GM20000 (cell line): ENCODE measurements around the gene JARID2.

Experiments
- DNase-seq: peaks from one replicate; pipeline ENCODE4 v3.0.0; 2012; ENCODE audit warnings: low spot score
- TF ChIP-seq, protein P1 (sequence below): IDR thresholded peaks from 2 replicates; pipeline ENCODE4 v1.5.1; 2012; ENCODE audit warnings: mild to moderate bottlenecking, control low read depth; ENCODE audit errors: extremely low read depth, missing control alignments

Gene JARID2

DNA sequence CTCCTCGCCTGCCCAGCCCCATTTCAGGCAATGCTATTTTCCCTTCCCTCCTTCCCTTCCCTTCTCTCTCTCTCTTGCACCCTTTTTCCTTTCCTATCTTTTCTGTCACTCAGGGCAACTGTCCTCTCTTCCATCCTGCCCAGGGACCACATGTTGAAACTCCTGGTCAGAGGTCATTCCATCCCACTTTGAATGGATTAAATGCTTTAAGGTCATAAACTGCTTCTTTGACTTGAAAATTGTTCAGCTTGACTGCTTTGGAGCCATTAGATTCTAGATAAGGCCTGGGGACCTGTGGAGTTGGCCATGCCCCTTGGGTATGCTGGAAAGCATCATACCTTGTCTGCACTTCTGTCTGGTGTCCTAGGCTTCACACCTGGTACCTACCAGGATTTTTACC is 310.8 kb downstream of the JARID2 start:
- DNase-seq = no peak
- TF ChIP-seq, protein P1, sequence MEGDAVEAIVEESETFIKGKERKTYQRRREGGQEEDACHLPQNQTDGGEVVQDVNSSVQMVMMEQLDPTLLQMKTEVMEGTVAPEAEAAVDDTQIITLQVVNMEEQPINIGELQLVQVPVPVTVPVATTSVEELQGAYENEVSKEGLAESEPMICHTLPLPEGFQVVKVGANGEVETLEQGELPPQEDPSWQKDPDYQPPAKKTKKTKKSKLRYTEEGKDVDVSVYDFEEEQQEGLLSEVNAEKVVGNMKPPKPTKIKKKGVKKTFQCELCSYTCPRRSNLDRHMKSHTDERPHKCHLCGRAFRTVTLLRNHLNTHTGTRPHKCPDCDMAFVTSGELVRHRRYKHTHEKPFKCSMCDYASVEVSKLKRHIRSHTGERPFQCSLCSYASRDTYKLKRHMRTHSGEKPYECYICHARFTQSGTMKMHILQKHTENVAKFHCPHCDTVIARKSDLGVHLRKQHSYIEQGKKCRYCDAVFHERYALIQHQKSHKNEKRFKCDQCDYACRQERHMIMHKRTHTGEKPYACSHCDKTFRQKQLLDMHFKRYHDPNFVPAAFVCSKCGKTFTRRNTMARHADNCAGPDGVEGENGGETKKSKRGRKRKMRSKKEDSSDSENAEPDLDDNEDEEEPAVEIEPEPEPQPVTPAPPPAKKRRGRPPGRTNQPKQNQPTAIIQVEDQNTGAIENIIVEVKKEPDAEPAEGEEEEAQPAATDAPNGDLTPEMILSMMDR = no peak

DNA sequence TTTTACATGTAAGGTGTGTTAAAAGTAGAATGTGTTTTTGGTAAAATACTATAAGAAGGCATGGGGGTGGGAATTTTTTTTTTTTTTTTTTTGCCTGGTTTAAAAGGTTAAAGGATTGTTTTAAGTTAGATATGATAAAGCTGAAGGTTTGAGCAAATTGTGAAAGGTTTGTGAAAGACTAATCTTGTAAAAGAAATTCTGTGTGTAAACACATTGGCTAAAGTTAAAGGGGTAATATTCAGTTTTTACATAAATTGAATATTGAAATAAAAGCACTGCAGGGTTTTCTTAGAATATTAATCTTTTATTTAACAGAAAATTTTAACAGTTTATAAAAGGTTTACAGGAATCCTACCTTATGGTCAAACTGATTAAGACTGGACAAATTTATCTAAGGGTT is 311.3 kb downstream of the JARID2 start:
- TF ChIP-seq, protein P1 = no peak
- DNase-seq = no peak

DNA sequence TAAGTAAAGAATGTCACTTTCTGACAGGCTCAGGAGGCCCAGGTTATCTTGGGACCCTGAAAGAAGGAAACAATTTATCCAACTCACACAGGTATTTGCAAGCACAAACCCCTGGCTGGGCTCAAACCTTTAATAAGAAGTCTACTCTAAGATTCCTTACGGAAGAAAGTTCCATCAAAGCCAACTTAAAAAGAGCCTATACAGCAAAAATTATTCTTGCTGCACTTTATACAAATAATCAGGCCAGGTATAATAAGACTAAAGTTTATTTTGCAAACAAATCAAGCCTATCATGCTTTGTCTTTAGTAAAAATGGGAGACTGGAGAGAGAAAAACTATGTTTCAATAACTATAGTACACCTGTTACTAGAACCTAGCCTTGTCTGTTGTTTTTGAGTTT is 314.8 kb downstream of the JARID2 start:
- TF ChIP-seq, protein P1 = no peak
- DNase-seq = no peak

DNA sequence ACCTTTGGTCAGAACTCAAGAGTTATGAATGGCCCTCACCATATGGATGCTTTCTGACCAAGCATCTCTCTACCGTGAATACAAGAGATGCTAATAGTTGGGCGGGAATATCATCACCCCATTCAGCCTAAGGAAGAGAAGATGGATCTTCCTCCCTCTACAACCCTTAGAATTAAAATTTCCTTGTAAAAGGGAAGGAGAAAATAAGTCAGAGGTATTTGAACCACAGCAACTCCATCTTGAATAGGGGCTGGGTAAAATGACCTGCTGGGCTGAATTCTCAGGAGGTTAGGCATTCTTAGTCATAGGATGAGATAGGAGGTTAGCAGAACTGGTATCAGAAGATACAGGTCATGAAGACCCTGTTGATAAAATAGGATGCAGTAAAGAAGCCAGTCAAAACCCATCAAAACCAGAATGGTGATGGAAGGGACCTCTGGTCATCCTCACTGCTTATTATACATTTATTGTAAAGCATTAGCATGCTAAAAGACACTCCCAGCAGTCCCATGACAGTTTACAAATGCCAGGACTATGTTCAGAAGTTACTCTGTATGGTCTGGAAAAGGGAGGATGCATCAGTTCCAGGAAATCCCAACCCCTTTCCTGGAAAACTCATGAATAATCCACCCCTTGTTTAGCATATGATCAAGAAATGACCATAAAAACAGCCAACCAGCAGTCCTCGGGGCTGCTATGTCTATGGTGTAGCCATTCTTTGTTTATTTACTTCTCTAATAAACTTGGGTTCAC is 315.8 kb downstream of the JARID2 start:
- TF ChIP-seq, protein P1 = no peak
- no peak for DNase-seq

DNA sequence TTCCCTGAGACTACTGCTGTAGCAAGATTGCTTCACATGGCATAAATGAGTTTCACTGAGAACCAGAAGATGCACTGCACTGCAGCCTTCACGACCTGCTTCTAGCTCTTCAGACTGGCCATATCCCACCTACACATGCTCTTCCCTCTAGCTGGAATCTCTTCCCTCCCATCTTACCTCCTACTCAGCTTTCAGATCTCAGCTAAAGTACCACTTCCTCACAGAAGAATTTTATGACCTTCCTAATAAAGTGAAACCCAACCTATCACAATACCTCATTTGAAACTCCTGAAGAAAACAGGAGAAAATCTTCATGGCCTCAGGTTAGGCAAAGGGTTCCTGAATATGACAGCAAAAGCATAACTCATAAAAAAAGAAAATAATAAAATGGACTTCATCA is 317.1 kb downstream of the JARID2 start:
- no peak for DNase-seq
- TF ChIP-seq, protein P1 = no peak

DNA sequence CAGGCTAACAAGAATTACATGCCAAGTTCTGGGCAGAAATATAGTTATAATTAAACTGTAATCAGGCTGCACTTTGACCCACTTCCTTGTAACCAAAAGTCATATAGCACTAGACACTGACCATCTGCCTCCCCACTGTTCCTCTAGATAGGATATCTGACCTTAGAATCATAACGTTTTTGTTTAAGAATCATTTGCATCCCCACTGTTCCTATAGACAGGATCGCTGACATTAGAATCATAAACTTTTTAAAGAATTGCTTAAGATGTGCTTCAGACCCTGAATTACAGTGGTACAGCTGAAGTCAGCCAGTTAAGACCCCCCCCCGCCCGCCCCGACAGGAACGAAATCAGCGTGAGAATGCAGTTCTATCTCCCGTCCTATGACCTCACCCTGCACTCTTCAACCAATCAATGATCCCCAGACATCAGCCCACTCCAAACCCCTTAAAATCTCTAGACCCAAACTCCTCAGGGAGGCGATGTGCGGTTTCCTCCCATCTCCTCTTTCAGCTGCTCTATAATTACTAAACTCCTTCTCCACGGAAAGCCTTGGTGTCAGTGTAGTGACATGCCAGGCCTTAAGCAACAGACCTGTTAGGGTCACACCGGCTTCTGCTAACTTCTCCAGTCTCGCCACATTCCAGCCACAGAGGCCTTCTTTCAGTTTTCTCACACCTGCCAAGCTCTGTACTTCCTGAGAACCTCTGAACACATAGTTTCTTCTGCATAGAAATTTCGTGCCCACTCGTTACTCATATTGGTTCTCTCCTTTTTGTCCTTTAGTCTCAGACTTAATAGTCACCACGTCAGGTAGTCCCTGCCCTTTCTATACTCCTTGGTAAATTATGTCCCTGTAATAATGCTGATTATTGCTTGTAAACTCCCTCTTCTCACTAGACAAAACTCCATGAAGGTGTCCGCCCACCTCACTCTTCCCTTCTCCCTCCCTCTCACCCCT is 323.4 kb downstream of the JARID2 start:
- DNase-seq = no peak
- TF ChIP-seq, protein P1 = no peak

DNA sequence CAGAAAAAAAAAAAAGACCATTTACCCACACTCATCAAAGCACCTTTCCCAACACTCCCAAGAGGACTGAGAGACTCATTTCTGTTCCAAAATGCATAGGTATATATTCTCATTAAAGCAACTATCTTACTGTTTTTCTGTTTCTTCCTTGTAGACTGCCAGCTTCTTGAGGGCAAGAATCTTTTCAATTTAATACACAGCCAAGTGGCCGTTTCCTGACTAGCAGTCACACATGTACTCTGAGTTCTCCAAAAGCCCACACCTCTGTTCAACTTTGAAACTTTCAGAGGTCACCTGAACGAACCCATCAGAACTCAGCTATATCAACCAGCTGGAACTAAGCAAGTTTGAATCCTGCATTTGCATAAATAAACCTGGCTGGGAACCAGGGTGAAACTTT is 324.3 kb downstream of the JARID2 start:
- DNase-seq = no peak

More for the DNA sequence above, 324.3 kb downstream of the JARID2 start:
- TF ChIP-seq, protein P1 = no peak
